Esophagus squamous epithelium (tissue), 5 donors: Measurements from ENCODE around the gene C5orf52. TPM values are rescaled to one million over a fixed set of nuclear protein-coding genes. Genes with fewer than 3 reads are reported as not detected.
A peak's percentile ranks its signal among the peaks of the same experiment; 100 is the strongest.

ENCODE experiments used
- DNase-seq: peaks from one replicate; lab custom pipeline; 2025; lab: John Stamatoyannopoulos, UW
- H3K27ac ChIP-seq, 4 donors: fragments of 200-600 bp; sonication (generic); one replicate each; pipeline ENCODE4 v1.5.1; 2016 to 2019; ENCODE audit warnings: mild to moderate bottlenecking in 1 of 4
- H3K27me3 ChIP-seq, 4 donors: fragments of 200-600 bp; sonication (generic); 1 replicate in 3 of 4; 2 replicates in 1 of 4; pipeline versions ENCODE4 v1.5.1 to v1.6.0; 2017 to 2021; ENCODE audit warnings: antibody characterized with exemption in 1 of 4
- H3K36me3 ChIP-seq, 3 donors: fragments of 200-600 bp; sonication (generic); one replicate each; pipeline ENCODE4 v1.5.1; 2016 to 2019
- H3K4me1 ChIP-seq, 3 donors: fragments of 200-600 bp; sonication (generic); one replicate each; pipeline ENCODE4 v1.5.1; 2017 to 2019
- H3K4me3 ChIP-seq, 4 donors: fragments of 200-600 bp; sonication (generic); 1 replicate in 3 of 4; 2 replicates in 1 of 4; pipeline ENCODE4 v1.5.1; 2016 to 2019; ENCODE audit warnings: mild to moderate bottlenecking in 2 of 4, moderate library complexity in 1 of 4
- H3K9me3 ChIP-seq, 3 donors: fragments of 200-600 bp; sonication (generic); one replicate each; pipeline ENCODE4 v1.5.1; 2016 to 2019
- CTCF ChIP-seq, 6 experiments: fragments of 450-650 bp in 4 of 6; fragments of 200-600 bp in 2 of 6; sonication (generic) in 2 of 6; IDR thresholded peaks; one replicate each; pipeline ENCODE4 v1.5.1; 2016 to 2019; ENCODE audit warnings: antibody characterized with exemption in 6 of 6, mild to moderate bottlenecking in 4 of 6, moderate library complexity in 4 of 6
- POLR2A ChIP-seq, 4 donors: fragments of 450-650 bp; IDR thresholded peaks; one replicate each; pipeline ENCODE4 v1.6.1; 2017; ENCODE audit warnings: antibody characterized with exemption in 4 of 4, mild to moderate bottlenecking in 4 of 4, moderate library complexity in 3 of 4
- WGBS, 2 donors: methylation state at CpG; one replicate each; pipeline ENCODE4 v1.1.5; 2018; 5-methylcytosine and 5-hydroxymethylcytosine counted together
- intact Hi-C: fragments of 100-400 bp; cut with DNase I; formaldehyde crosslinking; loops from one replicate; pipeline ENCODE4 v1.15.0; 2022
- total RNA-seq, 4 donors: library from RNA; depleted of rRNA; stranded (reverse); fragments of >200 nt; gene quantifications; one replicate each; pipeline ENCODE4 v1.1.0, GENCODE V29; 2016
- donor health status: DM: yes; HTN: yes; CAD: no.

Gene C5orf52
- total RNA-seq, 4 donors from 2014 or later: not detected

- TF ChIP-seq POLR2A (IDR thresholded peaks at IDR 0.05) (no peak), CTCF (IDR thresholded peaks at IDR 0.05) (no peak)
These were observed 19.0 kb upstream of the C5orf52 start, which contains the start of gene SOX30 for GRCh38 chr5:157652377-157652692. Gene SOX30 (minus strand): TSS chr5:157652438. CDS start chr5:157652078, 360 bp downstream.

GRCh38 chr5:157657516-157657915, 13.8 kb upstream of the C5orf52 start:
- intact Hi-C loops: no loop called here
- Histone ChIP-seq H3K4me3 (no peak overlapping the region), H3K9me3 (peaks cover 0 to 5% (median 5%) of the 10 kb centered on the region in 3 donors), H3K4me1 (no peaks in the 10 kb centered on the region), H3K27me3 (no peaks in the 10 kb centered on the region), H3K36me3 (no peaks in the 10 kb centered on the region), H3K27ac (no peak overlapping the region)
- DNase-seq: no peak
- no peak for TF ChIP-seq CTCF (IDR thresholded peaks at IDR 0.05)
- TF ChIP-seq POLR2A (IDR thresholded peaks at IDR 0.05): no peak
- WGBS, 2 donors: 73 to 77% methylated on average over 2 of the region's 2 CpGs

More at GRCh38 chr5:157652377-157652692, 19.0 kb upstream of the C5orf52 start, which contains the start of gene SOX30:
- H3K9me3 ChIP-seq: peaks cover 0 to 1% (median 0%) of the 10 kb centered on the region in 3 donors
- DNase-seq: no peak
- H3K27me3 ChIP-seq: peaks cover 0 to 5% (median 0%) of the 10 kb centered on the region in 4 donors
- peaks cover 5 to 15% (median 7%) of the 10 kb centered on the region in 3 donors for H3K4me1 ChIP-seq
- peak within 1 kb of the TSS; percentile 37 to 69 (median 53) for H3K4me3 ChIP-seq
- WGBS, 2 donors: 89 to 98% methylated on average over 4 to 10 of the region's 15 CpGs
- intact Hi-C loops: no loop called here
- no peaks in the 10 kb centered on the region for H3K36me3 ChIP-seq
- H3K27ac ChIP-seq: peak within 1 kb of the TSS; percentile 17 to 65 (median 55)

- Histone ChIP-seq H3K27me3 (no peaks in the 10 kb centered on the region), H3K4me3 (no peak overlapping the region), H3K27ac (no peak overlapping the region), H3K9me3 (peaks cover 0 to 5% (median 5%) of the 10 kb centered on the region in 3 donors), H3K36me3 (no peaks in the 10 kb centered on the region), H3K4me1 (no peaks in the 10 kb centered on the region)
- TF ChIP-seq CTCF (IDR thresholded peaks at IDR 0.05) (no peak), POLR2A (IDR thresholded peaks at IDR 0.05) (no peak)
- WGBS, 2 donors: 73 to 83% methylated on average over 1 of the region's 1 CpG
- intact Hi-C loops: no loop called here
- no peak for DNase-seq
These were observed 12.4 kb upstream of the C5orf52 start for GRCh38 chr5:157658893-157659292.

- Histone ChIP-seq H3K27ac (no peak overlapping the region), H3K9me3 (peaks cover 0 to 5% (median 5%) of the 10 kb centered on the region in 3 donors), H3K36me3 (no peaks in the 10 kb centered on the region), H3K4me3 (no peak overlapping the region), H3K27me3 (no peaks in the 10 kb centered on the region), H3K4me1 (no peaks in the 10 kb centered on the region)
- intact Hi-C loops: loop anchor here (10.0 kb wide), 1 partner anchor 55 kb away; no protein-coding TSS in a partner anchor
- DNase-seq: no peak
- no peak for TF ChIP-seq POLR2A (IDR thresholded peaks at IDR 0.05)
- 85 to 93% methylated on average over 7 to 8 of the region's 8 CpGs for WGBS, 2 donors
These were observed 11.3 kb upstream of the C5orf52 start for GRCh38 chr5:157659868-157660660.

- intact Hi-C loops: loop anchor here (10.0 kb wide), 1 partner anchor 49 kb away; no protein-coding TSS in a partner anchor
- Histone ChIP-seq H3K36me3 (no peaks in the 10 kb centered on the region), H3K27me3 (no peaks in the 10 kb centered on the region), H3K4me1 (peaks cover 0 to 5% (median 4%) of the 10 kb centered on the region in 3 donors), H3K27ac (no peak overlapping the region), H3K9me3 (no peaks in the 10 kb centered on the region), H3K4me3 (no peak overlapping the region)
- TF ChIP-seq CTCF (IDR thresholded peaks at IDR 0.05) (no peak), POLR2A (IDR thresholded peaks at IDR 0.05) (no peak)
- WGBS, 2 donors: 68 to 75% methylated on average over 2 of the region's 2 CpGs
- no peak for DNase-seq
These were observed 5.8 kb upstream of the C5orf52 start for GRCh38 chr5:157665467-157666070.
